Activated T-cell treated with anti-CD3 and anti-CD28 coated beads for 1 hour (primary cell): ENCODE measurements around the gene RBFOX1.
"Not testable (repeated sequence)": the region's sequence is repeated elsewhere in the genome, so short reads cannot be mapped to it uniquely, and the experiment has no call there.

ENCODE experiments used
- DNase-seq: peaks from one replicate; pipeline ENCODE4 v3.0.0-alpha.2; 2020; ENCODE audit warnings: low read depth

RBFOX1 gene

DNA sequence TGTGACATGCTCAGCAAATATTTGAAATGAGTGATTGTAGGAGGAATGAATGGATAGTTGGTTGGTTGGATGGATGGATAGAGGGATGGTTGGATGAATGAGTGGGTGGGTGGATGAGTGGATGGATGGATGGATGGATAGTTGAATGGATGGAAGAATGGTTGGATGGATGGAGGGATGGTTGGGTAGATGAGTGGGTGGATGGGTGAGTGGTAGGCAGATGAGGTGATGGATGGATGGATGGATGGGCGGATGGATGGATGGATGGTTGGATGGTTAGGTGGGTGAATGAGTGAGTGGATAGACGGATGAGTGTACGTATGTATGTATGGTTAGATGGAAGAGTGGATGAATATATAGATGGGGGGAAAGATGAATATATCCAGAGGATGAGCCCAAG, 137.7 kb downstream of the RBFOX1 start:
- no peak for DNase-seq

DNA sequence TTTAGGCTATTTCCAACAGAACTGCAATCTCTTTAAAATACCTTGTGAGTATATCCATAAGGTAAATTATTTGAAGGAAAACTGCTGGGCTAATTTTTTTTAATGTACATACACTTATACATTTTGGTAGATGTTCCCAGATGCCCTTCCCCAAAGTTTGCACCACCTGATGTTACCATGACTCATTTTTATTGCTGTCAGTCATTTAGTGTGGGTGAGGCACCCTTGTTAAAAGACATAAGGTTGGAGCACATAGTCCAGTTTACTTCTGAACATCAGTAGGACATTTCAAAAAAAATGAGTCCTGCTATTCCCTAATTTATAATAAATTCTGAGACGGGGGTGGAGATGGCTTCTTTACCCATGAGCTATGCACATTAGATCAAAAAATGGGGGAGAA, 138.6 kb downstream of the RBFOX1 start:
- no peak for DNase-seq

DNA sequence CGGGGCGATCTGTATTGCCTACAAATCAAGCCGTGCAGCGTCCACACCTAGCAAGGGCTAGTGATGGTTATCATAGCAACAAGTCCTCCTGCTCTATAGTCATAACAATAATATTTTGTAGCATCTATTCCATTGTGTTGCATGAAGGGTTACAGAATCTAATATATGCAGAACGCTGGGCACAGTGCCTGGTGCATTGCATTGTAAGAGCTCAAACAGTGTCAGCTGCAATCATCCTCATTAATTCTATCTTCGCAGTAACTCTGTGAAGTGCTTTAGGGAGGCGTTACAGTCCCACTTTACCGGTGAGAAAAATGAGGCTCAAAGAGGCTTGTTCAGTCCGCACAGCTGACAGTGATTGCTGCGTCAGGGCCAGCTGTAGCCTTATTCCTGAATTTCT, 149.4 kb downstream of the RBFOX1 start:
- no peak for DNase-seq

DNA sequence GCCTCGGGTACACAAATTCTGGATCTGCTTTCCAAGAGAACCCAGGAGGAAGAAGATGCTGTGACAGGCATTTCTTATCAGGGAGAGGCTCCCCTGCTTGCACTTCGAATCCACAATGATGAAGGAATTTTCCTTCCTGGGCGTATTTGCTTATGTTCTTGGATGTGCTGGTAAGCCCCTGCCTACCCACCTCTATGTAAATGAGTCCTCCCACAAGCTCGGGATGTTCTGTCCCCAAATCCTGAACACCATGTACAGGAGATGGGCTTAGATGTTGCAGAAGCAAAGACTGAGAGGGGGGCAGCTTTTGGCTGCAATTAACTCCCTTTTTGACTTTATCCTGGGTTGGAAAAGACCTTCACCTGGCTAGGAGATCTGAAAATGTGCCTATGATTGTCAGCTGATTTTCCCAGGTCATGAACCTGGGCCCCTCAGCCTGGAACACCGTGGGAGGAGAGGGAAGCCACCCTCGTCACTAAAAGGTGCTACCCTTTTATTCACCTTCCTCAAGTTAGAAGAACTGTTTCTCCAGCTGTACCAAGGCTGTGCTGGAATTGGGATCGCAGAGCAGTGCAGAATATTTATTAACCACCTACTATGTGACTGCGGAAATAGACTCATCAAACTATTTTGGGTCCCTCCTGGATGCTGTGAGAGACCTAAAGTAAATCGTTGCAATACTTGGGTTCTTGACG, 150.1 kb downstream of the RBFOX1 start:
- no peak for DNase-seq

DNA sequence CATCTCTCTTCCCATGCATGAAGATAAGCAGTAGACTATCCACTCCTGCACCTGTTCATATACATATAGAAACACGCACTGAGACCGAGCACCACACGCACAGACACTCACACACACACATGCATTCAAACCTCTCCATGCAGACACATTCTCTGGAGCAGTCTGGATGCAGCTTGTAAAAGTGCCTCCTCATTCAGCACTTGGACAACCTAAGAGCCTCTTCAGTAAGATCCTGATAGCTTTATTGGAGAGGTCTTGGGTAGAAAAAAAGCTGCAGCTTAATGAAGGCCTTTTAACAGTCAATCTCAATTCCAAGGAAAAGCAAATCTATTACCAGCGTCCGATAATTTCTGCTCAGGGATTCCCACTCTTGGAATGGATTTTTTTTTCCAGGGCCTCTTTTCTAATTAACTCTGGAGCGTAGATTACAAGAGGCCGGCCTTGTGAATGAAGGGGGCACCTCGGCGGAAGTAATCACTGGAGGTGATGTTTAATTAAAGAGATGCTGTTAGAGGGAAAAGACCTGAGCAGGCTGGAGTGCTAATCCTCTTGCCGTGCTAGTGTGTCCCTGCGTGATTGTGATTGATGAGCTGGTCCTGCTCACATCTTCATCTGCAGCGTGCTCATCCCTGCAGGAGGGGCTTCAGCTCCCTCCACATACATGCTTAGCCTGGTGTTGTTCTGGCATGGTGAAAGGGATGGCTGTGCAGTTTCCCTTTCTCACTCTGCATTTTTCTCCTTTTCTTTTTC, 155.1 kb downstream of the RBFOX1 start:
- DNase-seq = no peak

DNA sequence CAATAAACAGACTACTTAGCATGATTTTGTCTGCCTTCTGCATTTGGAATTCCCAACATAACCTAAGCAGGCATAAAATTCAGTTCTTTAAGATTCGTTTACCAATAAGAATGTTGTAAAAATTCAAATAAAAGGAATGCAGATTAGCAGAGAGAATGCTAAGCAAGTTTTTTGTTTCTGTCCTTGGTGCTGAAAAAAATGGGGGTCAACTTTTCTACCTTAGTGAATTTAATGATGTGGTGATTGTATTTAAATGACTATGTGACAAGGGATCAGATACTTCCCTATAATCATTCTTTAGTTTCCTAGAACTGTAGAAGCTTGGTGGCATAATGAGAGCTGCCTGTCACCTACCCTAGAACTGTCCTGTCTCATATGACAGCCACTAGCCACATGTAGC, 159.5 kb downstream of the RBFOX1 start:
- no peak for DNase-seq

DNA sequence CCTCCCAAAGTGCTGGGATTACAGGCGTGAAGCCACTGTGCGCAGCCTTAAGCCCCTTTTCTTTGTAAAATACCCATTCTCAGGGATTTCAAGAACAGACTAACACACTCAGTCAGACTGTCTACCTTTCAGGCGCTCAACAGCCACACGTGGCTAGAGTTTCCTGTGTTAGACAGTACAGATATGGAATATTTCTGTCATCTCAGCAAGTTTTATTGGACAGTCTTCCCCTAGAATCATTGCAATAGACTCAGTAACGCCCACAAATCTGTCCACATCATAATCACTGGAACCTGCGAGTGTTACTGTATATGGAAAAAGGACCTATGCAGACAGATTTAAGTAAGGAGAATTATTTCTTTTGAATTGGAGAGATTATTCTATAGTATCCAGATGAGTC, 160.5 kb downstream of the RBFOX1 start:
- DNase-seq = no peak

DNA sequence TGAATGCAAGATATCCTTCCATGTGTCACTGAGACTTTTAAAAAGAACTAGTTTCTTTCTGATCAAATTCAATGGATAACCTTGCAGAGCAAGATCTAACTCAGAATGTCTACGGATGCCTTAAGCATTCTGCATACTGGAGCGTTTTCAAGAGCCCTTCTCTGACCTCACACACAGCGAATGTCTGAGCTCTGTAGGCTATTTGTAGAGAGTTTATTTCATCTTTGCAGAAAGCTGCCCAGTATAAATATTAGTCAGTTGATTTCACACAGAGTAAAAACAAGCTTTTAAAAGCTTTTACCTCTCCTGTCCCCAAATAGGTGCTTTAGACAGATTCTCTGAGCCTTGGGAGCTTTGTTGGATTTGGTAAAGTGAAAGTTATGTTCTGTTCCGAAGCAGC, 165.0 kb downstream of the RBFOX1 start:
- no peak for DNase-seq

DNA sequence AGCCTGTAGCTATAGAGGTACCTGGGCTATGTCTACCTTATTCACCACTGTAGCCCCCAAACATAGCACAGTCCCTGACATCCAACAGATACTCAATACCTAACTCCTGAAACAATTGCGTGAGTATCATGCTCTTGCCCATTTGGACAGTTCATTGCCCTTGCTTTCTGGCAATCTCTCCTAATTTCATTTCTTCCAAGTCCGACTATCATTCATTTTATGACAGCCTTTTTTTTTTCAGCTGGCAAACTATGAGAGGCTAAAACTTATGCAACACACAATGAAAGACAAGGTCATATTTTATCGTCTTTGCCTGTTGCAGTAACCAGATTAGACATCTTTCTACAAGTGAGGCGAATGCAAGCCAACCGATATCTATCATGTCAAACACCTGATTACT, 169.2 kb downstream of the RBFOX1 start:
- DNase-seq = no peak

DNA sequence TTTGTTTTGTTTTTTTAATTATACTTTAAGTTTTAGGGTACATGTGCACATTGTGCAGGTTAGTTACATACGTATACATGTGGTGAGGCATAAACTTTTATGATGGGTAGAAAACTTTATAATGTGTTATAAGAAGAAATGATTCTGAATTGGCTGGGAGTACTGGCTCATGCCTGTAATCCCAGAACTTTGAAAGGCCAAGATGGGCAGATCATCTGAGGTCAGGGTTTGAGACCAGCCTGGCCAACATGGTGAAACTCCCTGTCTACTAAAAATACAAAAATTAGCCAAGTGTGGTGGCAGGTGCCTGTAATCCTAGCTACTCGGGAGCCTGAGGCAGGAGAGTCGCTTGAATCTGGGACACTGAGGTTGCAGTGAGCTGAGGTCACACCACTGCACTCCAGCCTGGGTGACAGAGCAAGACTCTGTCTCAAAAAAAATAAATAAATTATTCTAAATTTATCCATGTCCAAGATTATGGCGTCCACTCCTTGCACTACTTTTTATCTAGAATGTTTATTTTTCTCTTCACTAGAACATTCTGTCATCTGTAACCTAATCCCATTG, 170.0 kb downstream of the RBFOX1 start:
- not testable (repeated sequence) for DNase-seq

DNA sequence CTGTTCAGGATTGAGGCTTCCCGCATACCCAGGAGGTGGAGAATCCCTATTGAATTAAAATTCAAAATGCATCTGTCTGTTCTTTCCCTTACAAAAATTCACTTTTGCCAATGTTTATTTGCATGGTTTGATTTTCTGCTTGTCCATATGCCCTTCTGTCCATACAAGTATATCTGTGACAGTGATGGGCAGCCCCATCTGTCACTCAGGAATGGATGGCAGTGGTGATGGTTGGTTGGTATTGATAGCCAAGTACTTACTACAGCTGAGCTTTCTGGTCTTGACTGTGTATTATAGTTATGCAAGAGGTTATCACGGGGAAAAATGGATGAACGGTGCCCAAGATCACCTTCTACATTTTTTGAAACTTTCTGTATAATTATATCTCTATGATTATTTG, 171.0 kb downstream of the RBFOX1 start:
- DNase-seq = no peak

DNA sequence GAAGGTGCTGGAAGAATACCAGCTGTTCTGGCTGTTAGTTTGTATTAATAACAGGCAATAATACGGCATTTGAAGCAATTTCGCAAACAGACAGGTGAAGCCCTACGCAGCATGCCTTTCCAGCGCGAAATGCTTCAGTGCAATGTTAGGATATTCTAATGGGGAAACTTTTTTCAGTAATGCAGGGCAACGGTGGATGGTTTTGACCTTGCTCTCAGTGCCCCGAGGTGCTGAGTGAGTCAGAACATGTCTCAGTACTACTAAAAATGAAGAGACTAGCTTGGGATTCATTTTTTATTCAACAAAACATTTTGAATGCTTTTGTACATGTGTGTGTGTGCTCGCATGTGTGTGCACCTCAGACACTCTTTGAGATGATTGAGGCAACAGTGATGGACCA, 172.2 kb downstream of the RBFOX1 start:
- DNase-seq = no peak

DNA sequence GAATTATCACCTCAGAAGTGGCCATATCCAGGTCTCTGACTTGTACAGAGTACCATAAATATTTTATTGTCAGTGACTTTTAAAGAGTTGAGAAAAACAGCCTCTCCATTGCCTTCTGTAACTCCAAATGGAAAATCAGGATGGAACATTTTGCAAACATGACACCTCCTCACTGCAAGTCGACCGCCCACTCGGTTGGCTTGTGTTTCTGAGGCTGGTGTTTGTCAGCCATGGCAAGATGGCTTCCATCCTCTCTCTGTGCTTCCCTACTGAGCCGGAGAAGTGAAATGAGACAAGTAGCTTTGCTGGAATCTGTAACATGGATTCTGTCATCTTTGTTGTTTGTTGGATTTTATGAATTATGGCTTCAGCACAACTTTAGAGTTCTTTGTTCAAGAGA, 172.8 kb downstream of the RBFOX1 start:
- DNase-seq = no peak

DNA sequence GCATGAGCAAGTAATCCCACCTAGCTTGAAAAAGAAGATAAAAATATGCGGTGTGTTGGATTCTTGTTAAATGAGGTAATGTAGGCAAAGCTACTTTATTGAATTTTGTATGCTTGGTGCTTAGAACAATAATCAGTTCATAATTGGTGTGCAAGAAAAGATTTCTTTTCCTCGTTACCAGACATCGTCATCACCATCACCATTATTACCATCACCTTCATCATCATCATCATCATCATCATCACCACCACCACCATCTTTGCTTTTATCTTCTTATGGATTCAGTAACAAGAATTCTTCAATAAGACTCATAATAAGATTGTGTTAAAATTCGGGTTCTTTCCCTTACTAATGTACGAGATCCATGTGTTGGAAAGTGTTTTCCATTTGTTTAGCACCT, 173.7 kb downstream of the RBFOX1 start:
- DNase-seq = no peak

DNA sequence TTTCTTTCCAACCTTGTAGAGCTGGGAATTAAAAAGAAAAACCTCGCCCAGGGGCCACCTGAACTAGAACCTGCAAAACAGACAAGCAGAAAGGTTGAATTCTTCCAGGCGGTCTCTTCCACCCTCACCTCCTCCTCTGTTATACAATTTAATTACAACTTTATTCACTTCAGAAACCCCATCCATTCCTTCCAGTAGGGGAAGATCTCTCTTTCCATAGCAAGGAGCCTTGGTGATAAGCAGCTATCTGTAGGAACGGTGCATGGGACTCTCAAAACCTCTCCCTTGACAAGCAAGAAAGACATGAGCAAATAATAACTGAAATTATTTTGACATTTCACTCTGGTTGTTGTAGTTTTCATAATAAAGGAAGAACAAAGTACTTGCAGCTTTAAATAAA, 176.0 kb downstream of the RBFOX1 start:
- no peak for DNase-seq

DNA sequence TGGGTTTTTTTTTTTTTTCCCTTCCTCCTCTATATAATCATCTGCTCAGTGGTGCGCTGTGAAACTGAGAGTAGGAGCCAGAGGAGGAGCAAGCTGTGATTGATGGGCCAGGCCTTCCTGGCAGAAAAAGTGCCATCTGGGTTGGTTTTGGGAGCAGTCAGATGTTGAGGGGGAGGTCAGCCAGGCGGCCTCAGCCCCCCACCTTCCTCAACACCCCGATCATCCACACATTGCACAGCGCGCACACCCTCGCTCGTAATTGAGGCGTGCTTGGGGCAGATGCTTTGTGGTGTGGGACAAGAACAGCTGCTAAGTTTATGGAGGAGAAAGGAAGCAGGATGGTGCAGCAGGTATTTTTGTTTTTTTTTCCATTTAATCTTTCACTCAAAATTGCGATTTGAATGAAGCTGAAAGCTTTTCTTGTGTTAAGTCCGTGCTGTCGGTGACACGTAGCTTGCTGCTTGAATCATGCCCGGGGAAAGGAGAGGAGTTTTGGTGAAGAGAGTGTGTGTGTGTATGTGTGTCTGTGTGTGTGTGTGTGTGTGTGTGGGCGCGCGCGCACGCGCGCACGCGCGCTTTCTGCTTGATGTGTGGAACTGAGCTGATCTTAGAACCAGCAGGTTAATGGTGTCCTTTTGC, 177.4 kb downstream of the RBFOX1 start:
- DNase-seq = no peak

DNA sequence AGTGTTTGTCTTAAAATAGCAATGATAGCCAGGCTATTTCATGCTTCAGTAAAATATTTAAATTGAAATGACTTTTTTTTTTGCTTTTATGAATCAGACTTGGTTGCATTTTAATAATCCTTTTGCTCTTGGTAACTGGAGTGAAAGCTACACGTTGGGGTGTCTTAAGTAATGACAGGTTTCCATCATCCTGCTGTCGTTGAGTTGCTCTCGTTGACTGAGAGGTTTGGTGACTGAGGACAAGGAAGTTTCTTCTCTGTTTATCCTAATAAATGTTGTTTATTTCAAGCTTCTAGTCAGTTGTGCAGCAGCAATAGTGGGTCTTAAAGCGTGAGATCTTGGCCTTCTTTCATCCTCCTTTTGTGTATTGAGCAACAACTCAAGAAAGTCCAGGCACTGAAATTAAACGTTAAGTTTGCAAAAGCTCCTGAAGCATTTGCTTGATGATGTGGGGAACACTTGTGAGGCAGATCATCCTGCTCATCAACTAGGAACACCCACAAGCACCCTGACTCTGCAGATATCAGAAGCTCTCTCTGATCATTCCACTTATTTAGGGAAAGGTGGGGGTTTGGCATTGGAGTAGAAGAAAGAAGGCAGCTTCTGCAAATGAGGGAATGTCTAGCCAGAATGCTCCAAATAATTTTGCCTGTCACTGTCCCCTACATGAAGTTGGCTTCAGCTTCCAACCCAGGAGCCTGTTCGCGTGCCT, 179.1 kb downstream of the RBFOX1 start:
- DNase-seq = no peak

DNA sequence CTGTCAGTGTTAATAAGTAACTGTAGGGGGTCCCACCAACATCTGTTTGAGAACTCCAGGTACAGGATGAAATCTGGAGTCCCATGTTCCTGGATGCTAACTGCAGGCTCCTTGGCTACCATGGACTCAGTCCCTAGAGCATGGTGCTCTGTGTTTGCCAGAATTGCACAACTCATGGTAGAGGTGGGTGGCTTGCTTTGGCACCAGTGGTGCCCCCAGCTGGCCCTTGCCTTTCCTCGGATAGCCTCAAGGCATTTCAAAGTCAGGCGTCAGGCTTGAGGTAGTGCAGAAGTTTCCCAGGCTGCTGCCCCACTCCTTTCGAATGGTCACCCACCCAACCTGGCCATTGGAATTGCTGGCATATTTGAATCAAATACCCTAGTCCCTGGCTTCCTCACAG, 179.9 kb downstream of the RBFOX1 start:
- no peak for DNase-seq

DNA sequence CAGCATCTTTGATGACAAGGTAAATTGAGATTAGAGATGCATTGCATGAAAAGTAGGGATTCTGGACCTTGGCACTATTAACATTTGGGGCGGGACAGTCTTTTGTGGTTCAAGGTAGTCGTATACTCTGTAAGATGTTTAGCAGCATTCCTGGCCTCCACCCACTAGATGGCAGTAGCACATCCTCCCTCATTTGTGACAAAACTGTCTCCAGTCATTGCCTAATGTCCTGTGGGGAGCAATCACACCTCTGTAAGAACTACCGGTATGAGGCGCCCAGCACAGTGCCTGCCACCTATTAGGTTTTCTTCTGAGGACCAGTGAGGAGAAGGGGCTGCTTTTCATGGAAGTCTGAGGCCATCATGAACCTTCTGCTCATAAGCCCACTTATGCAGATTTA, 180.8 kb downstream of the RBFOX1 start:
- DNase-seq = no peak

DNA sequence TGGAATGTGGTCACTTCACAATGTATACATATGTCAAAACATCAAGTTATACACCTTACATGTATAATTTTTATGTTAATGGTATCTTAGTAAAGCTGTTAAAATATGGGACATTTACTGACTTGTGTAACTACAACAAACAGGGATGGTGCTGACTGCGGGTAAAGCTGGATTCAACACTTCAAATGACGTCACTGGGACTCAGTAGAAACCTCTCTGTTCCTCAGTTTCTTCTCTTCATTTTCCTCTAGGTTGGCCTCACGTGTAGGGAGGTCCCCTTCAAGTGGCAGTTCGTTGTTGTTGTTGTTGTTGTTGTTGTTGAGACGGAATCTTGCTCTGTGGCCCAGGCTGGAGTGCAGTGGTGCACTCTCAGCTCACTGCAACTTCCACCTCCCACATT, 182.9 kb downstream of the RBFOX1 start:
- DNase-seq = no peak

DNA sequence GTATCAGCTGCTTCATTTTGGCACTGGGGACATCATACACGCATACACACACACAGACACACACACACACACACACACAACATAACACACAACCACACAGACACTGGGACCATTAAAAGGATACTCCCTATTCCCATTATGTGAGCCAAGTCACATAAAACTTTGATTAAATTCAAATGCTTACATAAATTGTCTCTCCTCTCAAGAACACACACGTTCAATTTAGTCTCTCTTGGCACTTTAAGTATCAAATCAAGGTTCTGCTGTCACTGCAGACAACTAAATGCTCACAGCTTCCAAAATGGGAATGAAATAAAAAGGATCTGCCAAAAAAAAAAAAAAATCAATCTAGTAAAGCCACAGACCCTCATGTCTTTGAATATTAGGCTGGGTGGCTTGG, 184.9 kb downstream of the RBFOX1 start:
- no peak for DNase-seq

DNA sequence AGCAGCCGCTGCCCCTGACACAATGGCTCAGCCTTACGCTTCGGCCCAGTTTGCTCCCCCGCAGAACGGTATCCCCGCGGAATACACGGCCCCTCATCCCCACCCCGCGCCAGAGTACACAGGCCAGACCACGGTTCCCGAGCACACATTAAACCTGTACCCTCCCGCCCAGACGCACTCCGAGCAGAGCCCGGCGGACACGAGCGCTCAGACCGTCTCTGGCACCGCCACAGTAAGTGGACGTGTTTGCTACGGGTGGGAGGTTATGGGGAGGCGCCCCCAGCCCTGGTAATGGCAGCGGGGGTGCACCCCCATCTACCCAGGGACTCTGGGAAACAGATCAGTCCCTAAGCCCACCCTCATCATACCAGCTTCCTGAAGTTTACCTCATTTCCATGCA, 185.5 kb downstream of the RBFOX1 start:
- no peak for DNase-seq

DNA sequence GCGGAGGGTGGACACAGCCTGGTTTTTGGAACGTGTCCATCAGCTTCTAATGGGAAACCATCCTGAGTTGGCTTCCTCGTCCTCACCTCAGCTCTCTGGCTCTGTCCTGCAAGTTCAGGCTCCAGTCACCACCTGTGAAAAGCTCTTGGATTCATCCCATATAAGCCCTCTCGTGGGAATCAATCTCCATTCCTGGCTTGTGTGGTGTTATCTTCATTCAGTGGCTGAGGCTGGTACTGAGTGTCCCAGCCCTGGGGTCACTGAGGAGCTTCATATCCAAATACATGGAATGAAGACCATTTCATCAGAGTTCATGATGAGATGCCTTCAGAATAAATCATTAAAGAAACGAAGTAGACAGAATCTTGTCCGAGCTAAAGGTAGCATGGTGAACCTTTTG, 189.2 kb downstream of the RBFOX1 start:
- DNase-seq = no peak
